Measurements from ENCODE around the gene EIF4H.

Gene EIF4H

GRCh38 chr7:74221713-74222112 is 47.6 kb downstream of the EIF4H start:
- TF ChIP-seq POLR2AphosphoS5 (IDR thresholded peaks at IDR 0.05; ENCODE audit: low read depth, low read length) = no peak
- no peak for TF ChIP-seq REST (IDR thresholded peaks at IDR 0.05; ENCODE audit: insufficient read depth in 1 of 2, low read depth in 2 of 2, low read length in 2 of 2)
- TF ChIP-seq SIN3A (IDR thresholded peaks at IDR 0.05; ENCODE audit: borderline replicate concordance, insufficient read depth, low read length) = no peak
- TF ChIP-seq FOXP2 (optimal IDR thresholded peaks at IDR 0.05; ENCODE audit: borderline replicate concordance, extremely low read depth, extremely low read length, insufficient read depth) = no peak
- no peak for TF ChIP-seq TAF1 (IDR thresholded peaks at IDR 0.05; ENCODE audit: borderline replicate concordance, insufficient read depth, low read length)

GRCh38 chr7:74222851-74223710 is 48.9 kb downstream of the EIF4H start:
- TF ChIP-seq POLR2AphosphoS5 (IDR thresholded peaks at IDR 0.05; ENCODE audit: low read depth, low read length) = no peak
- no peak for TF ChIP-seq REST (IDR thresholded peaks at IDR 0.05; ENCODE audit: insufficient read depth in 1 of 2, low read depth in 2 of 2, low read length in 2 of 2)

DNA sequence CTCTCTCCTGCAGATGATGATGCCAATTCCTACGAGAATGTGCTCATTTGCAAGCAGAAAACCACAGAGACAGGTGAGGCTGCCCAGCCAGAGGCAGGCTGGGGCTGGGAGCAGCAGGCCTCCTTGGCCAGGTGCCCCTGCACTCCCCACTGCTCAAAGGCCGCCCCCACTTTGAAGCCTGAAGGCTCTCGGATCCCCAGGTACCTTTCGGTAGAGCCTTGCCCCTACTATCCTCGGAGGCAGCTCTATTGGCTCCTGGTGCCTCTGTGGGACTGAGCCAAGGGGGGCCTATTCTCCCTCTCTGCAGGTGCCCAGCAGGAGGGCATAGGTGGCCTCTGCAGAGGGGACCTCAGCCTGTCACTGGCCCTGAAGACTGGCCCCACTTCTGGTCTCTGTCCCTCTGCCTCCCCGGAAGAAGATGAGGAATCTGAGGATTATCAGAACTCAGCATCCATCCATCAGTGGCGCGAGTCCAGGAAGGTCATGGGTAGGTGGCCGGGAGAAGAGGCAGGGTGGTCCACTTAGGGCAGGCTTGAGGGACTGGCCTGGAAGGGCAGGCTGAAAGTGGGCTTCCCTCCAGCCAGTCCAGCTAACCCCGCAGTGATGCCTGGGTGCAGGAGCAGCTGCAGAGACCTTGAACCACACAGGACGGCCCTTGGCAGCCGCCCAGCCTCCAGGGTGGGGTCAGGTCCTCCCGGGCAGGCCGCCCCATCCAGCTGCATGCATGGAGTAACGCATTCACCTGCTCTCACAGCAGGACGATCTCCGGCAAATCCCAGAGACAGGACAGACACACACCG is 49.8 kb downstream of the EIF4H start:
- no peak for TF ChIP-seq SIN3A (IDR thresholded peaks at IDR 0.05; ENCODE audit: borderline replicate concordance, insufficient read depth, low read length)
- TF ChIP-seq TAF1 (IDR thresholded peaks at IDR 0.05; ENCODE audit: borderline replicate concordance, insufficient read depth, low read length) = no peak
- no peak for TF ChIP-seq POLR2AphosphoS5 (IDR thresholded peaks at IDR 0.05; ENCODE audit: low read depth, low read length)
- no peak for TF ChIP-seq FOXP2 (optimal IDR thresholded peaks at IDR 0.05; ENCODE audit: borderline replicate concordance, extremely low read depth, extremely low read length, insufficient read depth)
- TF ChIP-seq REST (IDR thresholded peaks at IDR 0.05; ENCODE audit: insufficient read depth in 1 of 2, low read depth in 2 of 2, low read length in 2 of 2) = no peak

DNA sequence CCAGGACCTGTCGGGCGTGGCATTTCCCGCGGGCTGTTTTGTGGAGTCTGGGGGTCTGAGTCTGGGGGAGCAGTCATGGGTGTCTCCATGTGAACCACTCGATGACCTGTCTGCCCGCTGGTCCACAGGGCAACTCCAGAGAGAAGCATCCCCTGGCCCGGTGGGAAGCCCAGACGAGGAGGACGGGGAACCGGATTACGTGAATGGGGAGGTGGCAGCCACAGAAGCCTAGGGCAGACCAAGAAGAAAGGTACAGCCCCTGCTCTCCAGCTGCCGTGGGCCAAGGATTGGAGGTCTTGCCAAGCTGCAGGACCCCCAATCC is 50.3 kb downstream of the EIF4H start:
- no peak for TF ChIP-seq FOXP2 (optimal IDR thresholded peaks at IDR 0.05; ENCODE audit: borderline replicate concordance, extremely low read depth, extremely low read length, insufficient read depth)
- no peak for TF ChIP-seq TAF1 (IDR thresholded peaks at IDR 0.05; ENCODE audit: borderline replicate concordance, insufficient read depth, low read length)
- TF ChIP-seq SIN3A (IDR thresholded peaks at IDR 0.05; ENCODE audit: borderline replicate concordance, insufficient read depth, low read length) = no peak
- TF ChIP-seq POLR2AphosphoS5 (IDR thresholded peaks at IDR 0.05; ENCODE audit: low read depth, low read length) = no peak

GRCh38 chr7:74225400-74225799 is 51.2 kb downstream of the EIF4H start:
- TF ChIP-seq POLR2AphosphoS5 (IDR thresholded peaks at IDR 0.05; ENCODE audit: low read depth, low read length) (no peak), REST (IDR thresholded peaks at IDR 0.05; ENCODE audit: insufficient read depth in 1 of 2, low read depth in 2 of 2, low read length in 2 of 2) (no peak), SIN3A (IDR thresholded peaks at IDR 0.05; ENCODE audit: borderline replicate concordance, insufficient read depth, low read length) (no peak), FOXP2 (optimal IDR thresholded peaks at IDR 0.05; ENCODE audit: borderline replicate concordance, extremely low read depth, extremely low read length, insufficient read depth) (no peak), TAF1 (IDR thresholded peaks at IDR 0.05; ENCODE audit: borderline replicate concordance, insufficient read depth, low read length) (no peak)

Measured in PFSK-1 (cell line).